ENCODE data around the gene DCPS. TPM values are rescaled to one million over a fixed set of nuclear protein-coding genes. Genes with fewer than 3 reads are reported as not detected.

The DCPS gene
- total and polyA plus RNA-seq, 2 of the 4 experiments (the other 2 are of a cell fraction), result 19.7 to 34.8 TPM

DNA sequence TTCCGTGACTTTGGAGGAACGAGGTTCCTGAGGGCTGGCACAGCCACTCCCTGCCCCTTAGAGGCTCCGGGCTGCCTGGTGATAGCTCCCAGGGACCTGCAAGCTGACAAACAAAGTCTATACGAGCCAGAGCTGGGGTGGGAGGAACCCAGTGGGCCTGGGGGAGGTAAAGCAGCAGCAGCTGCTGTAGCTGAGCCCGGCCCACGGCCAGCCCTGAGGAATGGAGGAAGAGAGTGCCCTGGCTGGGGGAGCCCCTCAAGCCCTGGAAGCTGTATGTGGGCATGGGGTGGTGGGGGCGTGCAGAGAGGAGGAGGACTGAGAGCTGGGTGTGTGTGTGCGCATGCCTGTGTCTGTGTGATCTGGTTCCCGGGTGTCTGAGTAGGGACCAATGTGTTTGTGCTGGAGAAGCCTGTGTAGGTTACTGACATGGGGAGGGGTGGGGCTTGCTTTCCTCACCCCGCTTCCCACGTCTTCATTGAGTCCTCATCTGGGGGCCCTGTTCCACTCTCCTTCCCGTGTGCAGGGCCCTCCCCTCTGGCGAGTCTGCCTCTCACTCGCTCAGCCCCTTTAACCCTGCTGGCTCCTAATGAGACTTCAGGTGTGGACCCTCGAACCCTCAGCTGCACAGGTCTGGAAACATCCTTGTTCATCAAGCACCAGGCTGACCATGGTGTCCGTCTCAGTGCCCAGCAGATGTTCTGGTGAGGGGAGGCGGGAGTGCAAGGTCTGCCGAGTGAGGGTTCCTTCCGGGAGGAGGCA lies 62.4 kb downstream of the DCPS start:
- TF ChIP-seq NFE2L2 (IDR thresholded peaks at IDR 0.05; ENCODE audit: low read depth, low read length), result no peak
- TF ChIP-seq FOS (IDR thresholded peaks at IDR 0.05; ENCODE audit: low read depth, low read length), result no peak
- no peak for TF ChIP-seq BHLHE40 (IDR thresholded peaks at IDR 0.05; ENCODE audit: low read depth, low read length)
- TF ChIP-seq, protein P1, sequence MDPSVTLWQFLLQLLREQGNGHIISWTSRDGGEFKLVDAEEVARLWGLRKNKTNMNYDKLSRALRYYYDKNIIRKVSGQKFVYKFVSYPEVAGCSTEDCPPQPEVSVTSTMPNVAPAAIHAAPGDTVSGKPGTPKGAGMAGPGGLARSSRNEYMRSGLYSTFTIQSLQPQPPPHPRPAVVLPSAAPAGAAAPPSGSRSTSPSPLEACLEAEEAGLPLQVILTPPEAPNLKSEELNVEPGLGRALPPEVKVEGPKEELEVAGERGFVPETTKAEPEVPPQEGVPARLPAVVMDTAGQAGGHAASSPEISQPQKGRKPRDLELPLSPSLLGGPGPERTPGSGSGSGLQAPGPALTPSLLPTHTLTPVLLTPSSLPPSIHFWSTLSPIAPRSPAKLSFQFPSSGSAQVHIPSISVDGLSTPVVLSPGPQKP (IDR thresholded peaks at IDR 0.05; ENCODE audit: borderline replicate concordance, low read depth, low read length), result no peak
- TF ChIP-seq, protein P2, sequence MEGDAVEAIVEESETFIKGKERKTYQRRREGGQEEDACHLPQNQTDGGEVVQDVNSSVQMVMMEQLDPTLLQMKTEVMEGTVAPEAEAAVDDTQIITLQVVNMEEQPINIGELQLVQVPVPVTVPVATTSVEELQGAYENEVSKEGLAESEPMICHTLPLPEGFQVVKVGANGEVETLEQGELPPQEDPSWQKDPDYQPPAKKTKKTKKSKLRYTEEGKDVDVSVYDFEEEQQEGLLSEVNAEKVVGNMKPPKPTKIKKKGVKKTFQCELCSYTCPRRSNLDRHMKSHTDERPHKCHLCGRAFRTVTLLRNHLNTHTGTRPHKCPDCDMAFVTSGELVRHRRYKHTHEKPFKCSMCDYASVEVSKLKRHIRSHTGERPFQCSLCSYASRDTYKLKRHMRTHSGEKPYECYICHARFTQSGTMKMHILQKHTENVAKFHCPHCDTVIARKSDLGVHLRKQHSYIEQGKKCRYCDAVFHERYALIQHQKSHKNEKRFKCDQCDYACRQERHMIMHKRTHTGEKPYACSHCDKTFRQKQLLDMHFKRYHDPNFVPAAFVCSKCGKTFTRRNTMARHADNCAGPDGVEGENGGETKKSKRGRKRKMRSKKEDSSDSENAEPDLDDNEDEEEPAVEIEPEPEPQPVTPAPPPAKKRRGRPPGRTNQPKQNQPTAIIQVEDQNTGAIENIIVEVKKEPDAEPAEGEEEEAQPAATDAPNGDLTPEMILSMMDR (conservative IDR thresholded peaks at IDR 0.05; ENCODE audit: low read depth, low read length), result no peak
- Histone ChIP-seq H4K8ac (ENCODE audit: low read depth in 2 of 2, low read length in 2 of 2) (no peak overlapping the region), H4K5ac (ENCODE audit: low read depth, low read length) (no peak overlapping the region), H3K4me1 (ENCODE audit: control insufficient read depth, insufficient read depth, low read length) (no peaks in the 10 kb centered on the region), H3K4me2 (ENCODE audit: low read depth, low read length) (no peak overlapping the region), H3K9me3 (ENCODE audit: control insufficient read depth, insufficient read depth, low read length) (no peaks in the 10 kb centered on the region), H2BK5ac (ENCODE audit: low read depth, low read length, poor library complexity, severe bottlenecking) (no peak overlapping the region), H3K36me3 (ENCODE audit: control insufficient read depth, insufficient read depth, low read length) (no peaks in the 10 kb centered on the region), H2AFZ (replicated peaks; ENCODE audit: low read length, poor library complexity) (no peak overlapping the region), H3K9ac (ENCODE audit: low read depth, low read length) (no peak overlapping the region), H2BK15ac (ENCODE audit: low read depth, low read length) (no peak overlapping the region), H3K9me1 (ENCODE audit: insufficient read depth, low read length) (no peaks in the 10 kb centered on the region), H4K91ac (ENCODE audit: insufficient read depth, low read depth, low read length) (no peak overlapping the region), H3K23ac (ENCODE audit: low read depth, low read length) (no peak overlapping the region), H3K14ac (replicated peaks; ENCODE audit: low read depth, low read length) (no peak overlapping the region), H2BK20ac (ENCODE audit: low read depth, low read length) (no peak overlapping the region), H2BK120ac (ENCODE audit: low read depth, low read length) (no peak overlapping the region), H3K18ac (ENCODE audit: low read depth, low read length) (no peak overlapping the region), H3K56ac (ENCODE audit: extremely low read depth, insufficient read depth, low read length) (no peak overlapping the region), H3K79me1 (ENCODE audit: low read depth in 1 of 2, low read length in 2 of 2) (peaks cover 9 to 17% of the 10 kb centered on the region in 2 experiments; a peak in 2 of 4 replicates), H3K27me3 (ENCODE audit: control insufficient read depth, insufficient read depth, low read length) (no peaks in the 10 kb centered on the region), H3K4me3 (ENCODE audit: insufficient read depth, low read depth, low read length) (no peak overlapping the region), H3K27ac (ENCODE audit: insufficient read depth, low read length) (no peak overlapping the region), H3K4ac (ENCODE audit: low read depth, low read length) (no peak overlapping the region), H2AK9ac (replicated peaks; ENCODE audit: low read depth, low read length, poor library complexity) (peak overlapping the region; percentile 37), H4K20me1 (ENCODE audit: insufficient read depth, low read length) (no peaks in the 10 kb centered on the region; the same call in 1 of the 2 replicates), H2AK5ac (ENCODE audit: low read depth, low read length) (no peak overlapping the region)
- no TSS peak for BruUV-seq (replicated peaks)
- DNase-seq (no peak), ATAC-seq (ENCODE audit: low read depth) (no peak)
- dilution Hi-C loops (cut with HindIII; ENCODE audit: low sequenced_read_pairs, unreplicated experiment) (no loop called here), in situ Hi-C loops (cut with MboI; ENCODE audit: low sequenced_read_pairs) (no loop called here), intact Hi-C loops (cut with micrococcal nuclease) (no loop called here)
- WGBS, 2 experiments (ENCODE audit: extremely low coverage in 2 of 2, insufficient read length in 1 of 2), result 68% methylated on average over 4 of the region's 19 CpGs; no CpG with 5 or more reads in 1 of the 2 experiments
- ChIA-PET CTCF (no interaction called here), POLR2A (ENCODE audit: unreplicated experiment) (no interaction called here)

Data from IMR-90 (cell line).